GM12874 (cell line): ENCODE measurements around the gene BIRC5.

Experiments used
- TF ChIP-seq, protein P1 (sequence below): IDR thresholded peaks from 2 replicates; pipeline ENCODE4 v1.5.1; 2011; ENCODE audit warnings: low read depth, mild to moderate bottlenecking, control low read depth, low read length, moderate library complexity; ENCODE audit not compliant: insufficient read depth

The BIRC5 gene

DNA sequence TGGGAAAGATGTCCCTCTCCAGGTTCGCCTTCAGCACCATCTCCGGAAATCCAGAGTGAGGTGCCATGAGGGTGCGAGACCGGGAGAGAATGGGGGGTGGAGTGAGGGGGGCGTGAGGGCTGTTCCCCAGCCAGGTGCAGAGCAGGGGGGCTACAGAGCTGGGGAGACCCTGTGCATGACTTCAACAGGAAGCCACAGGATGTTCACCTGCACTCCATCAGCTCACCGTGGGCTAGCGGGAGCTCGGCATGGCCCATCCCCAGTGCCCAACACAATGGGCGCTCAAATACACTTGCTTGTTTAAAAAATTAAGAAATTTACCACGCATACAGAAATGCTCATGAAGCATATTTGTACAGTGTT, 45.1 kb downstream of the BIRC5 start:
- TF ChIP-seq, protein P1, sequence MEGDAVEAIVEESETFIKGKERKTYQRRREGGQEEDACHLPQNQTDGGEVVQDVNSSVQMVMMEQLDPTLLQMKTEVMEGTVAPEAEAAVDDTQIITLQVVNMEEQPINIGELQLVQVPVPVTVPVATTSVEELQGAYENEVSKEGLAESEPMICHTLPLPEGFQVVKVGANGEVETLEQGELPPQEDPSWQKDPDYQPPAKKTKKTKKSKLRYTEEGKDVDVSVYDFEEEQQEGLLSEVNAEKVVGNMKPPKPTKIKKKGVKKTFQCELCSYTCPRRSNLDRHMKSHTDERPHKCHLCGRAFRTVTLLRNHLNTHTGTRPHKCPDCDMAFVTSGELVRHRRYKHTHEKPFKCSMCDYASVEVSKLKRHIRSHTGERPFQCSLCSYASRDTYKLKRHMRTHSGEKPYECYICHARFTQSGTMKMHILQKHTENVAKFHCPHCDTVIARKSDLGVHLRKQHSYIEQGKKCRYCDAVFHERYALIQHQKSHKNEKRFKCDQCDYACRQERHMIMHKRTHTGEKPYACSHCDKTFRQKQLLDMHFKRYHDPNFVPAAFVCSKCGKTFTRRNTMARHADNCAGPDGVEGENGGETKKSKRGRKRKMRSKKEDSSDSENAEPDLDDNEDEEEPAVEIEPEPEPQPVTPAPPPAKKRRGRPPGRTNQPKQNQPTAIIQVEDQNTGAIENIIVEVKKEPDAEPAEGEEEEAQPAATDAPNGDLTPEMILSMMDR, result no peak

DNA sequence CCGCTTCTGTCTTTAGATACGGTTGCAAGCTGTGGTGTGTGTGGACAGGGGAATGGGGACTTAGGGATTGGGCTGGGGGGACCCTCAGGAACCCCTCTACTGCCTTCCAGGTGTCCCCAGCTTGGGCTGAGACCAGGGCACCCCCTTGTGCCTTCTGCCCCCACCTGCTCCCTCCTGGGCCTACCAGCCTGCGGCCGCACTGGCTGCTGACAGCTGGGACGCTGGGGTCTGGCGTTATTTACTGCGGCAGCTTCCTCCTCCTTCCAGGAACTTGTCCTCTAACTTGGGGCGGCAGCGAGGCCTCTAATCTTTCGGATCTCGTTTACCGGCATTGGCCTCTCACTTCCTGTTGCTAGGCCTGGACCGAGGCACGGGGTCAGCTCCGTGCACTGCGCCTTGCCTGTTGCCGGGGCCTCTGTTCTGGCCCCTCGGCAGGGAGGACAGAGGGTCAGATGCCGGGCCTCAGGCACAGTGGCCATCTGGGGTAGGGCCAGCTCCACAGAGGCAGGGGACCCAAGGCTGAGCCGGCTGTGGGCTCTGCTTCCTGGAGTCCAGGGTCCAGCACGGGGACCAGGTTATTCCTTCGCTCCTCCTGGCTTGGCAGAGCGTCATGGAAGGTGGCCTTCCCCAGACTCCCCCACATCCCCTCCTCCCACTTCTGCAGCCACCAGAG, 49.1 kb downstream of the BIRC5 start:
- TF ChIP-seq, protein P1, result no peak

DNA sequence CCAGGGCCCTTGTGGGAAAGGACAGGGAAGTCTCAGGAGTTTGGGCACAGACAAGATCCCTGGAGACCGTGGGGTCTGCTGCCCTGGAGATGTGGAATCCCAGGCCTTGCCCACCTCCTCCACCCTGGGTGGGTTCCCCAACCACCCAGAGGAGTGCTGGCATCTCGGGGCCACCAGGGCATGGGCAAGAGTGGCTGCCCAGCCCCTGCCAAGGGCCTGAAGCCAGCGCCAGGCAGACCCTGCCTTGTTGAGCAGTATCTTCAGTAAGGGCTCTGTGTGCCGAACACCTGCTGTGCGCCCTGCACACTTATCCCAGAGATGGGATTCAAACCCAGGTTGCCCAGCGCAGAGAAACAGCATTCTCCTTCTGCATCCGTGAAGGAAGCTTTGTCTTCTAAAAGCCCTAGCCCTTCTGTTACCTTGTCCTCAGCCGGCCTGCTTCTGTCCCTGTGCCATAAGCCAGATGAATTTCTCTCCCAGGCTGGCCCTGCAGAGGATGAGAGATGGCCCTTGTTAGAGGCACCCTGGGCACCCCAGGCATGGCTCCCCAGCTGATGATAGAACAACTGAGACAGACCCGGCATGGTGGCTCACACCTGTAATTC, 49.8 kb downstream of the BIRC5 start:
- TF ChIP-seq, protein P1, result no peak

DNA sequence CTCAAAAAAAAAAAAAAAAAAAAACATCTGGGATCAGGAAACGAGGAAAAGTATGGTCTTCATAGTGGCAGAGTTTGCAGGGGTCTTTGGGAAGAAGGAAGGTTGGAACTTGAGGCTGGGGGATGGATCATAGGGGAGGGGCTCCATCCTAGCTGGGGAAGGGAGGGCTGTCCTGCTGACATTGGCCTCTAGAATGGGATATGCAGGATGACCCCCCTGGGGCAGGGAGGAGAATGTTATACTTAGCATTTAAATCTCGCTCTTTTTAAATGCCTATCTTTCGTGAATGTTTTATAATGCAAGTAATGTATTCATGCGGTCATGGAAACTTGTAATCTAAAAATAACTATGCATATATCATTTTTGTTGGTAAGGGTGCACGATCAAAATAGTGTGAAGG, 50.5 kb downstream of the BIRC5 start:
- TF ChIP-seq, protein P1, result no peak

DNA sequence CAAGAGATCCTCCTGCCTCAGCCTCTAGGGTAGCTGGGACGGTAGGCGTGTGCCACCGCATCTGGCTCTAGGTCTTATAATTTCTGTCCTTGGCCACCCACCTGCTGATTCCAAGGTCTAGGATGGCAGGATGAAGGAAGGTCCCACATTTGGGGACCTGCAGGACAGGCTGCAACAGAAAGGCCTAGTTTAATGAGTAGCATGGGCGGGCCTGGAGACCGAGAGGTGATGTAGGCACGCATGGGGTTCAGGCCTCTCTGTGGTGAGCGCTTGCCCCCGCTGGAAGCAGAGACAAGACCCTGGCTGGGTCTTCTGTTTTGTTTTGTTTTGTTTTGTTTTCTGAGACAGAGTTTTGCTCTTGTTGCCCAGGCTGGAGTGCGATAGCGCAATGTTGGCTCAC, 51.1 kb downstream of the BIRC5 start:
- TF ChIP-seq, protein P1, result no peak

DNA sequence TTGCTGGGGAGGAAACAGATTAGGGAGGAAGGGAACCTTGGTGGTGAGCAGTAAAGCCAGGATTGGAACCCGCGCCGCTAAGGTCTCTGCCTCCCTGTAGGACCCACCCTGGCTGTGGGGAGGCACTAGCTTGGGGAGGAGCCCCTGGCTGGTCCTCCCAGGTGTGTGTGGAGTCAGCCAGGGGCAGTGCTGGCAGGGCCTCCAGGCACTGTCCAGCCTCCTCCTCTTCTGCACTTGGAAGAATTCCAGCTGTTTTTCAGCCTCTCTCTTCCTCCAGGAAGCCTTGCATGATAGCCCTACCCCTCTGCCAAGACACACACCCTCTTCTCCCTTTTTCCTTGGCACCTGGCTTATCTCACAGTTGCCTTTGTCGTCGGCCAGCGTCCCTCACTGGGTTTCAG, 52.2 kb downstream of the BIRC5 start:
- TF ChIP-seq, protein P1, result no peak

DNA sequence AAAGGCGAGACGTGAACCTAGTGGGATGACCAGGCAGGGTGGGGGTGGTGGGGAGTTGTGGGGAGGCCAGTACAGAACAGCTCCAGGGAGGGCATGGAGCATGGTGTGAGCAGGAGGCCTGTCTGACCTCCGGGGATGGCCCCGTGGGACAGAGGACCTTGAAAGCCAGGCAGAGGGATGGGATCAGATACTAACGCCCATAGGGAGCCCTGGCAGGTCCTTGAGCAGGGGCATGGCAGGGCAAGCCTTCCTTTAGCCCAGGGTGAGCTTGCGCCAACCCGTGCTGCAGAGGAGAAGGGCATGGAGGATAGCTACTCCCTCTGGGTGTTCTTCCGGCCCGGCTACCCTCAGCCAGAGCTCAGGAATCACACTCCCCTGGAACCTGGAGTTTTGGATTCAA, 52.7 kb downstream of the BIRC5 start:
- TF ChIP-seq, protein P1, result no peak
